GM19452 (cell line): ENCODE data around the gene GUCA2B.

Experiments
- ATAC-seq: cut with Tn5 transposase; IDR thresholded peaks from one replicate; pipeline ENCODE4 v1.9.1; 2021; ENCODE audit not compliant: unreplicated experiment

The GUCA2B gene

GRCh38 chr1:42152907-42153600, at the start of gene GUCA2B:
TSS of gene GUCA2B (plus strand) at chr1:42153410. CDS start at chr1:42153451, 41 bp downstream.
- ATAC-seq, result no peak

GRCh38 chr1:42105025-42105424, 48.2 kb upstream of the GUCA2B start:
- no peak for ATAC-seq

DNA sequence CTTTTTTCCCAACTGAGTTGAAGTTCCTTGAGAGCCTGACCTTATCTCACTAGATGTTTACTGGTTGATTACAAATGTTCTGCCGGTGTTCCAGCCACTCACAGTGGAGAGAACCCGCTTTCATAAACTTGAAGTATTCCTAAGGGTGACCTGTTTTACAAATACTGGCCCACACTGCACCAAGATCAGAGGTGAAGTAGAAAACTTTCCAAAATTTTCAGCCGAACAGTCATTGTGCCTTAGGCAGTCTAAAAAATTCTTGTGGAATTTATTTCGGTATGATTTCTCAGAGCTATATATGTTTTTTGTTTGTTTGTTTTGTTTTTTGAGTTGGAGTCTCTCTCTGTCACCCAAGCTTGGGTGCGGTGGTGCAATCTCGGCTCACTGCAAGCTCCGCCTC, 44.9 kb upstream of the GUCA2B start:
- ATAC-seq, result no peak

- ATAC-seq, result no peak
Observed at GRCh38 chr1:42109600-42109999, 43.6 kb upstream of the GUCA2B start.

DNA sequence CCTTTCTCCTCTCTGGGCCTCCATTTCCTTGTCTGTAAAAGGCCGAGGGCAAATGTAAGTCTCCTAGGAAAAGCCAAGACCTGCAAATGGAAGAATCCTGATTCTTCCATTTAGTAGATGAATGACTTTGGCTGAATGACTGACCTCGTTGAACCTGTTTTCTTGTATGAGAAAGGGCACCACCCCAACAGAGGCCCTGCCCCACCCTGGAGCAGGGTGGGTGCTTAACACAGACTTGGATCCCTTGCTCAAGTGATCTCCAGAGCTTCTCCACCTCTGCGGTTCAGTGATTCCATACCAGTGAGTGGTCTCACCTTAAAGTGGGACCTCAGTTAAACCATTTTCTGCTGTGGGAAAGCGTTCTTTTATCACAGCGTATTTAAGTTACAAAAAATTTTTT, 39.0 kb upstream of the GUCA2B start:
- no peak for ATAC-seq

DNA sequence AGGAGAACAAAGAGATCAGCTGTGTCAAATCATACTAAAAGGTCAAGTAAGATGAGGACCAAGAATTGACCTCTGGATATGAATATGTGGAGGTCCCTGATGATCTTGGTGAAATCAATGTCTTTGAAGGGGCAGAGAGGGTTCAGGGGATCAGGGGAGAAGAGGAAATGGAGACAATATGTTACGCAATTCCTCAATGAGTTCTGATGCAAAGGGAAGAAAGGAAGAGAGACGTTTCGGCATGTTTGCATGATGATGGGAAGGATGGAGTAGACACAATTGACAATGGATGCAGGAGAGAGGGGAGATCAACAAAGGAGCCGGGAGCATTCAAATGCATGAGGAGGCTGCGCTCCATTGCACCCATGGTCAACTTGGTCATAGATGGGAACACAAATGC, 36.0 kb upstream of the GUCA2B start:
- no peak for ATAC-seq

DNA sequence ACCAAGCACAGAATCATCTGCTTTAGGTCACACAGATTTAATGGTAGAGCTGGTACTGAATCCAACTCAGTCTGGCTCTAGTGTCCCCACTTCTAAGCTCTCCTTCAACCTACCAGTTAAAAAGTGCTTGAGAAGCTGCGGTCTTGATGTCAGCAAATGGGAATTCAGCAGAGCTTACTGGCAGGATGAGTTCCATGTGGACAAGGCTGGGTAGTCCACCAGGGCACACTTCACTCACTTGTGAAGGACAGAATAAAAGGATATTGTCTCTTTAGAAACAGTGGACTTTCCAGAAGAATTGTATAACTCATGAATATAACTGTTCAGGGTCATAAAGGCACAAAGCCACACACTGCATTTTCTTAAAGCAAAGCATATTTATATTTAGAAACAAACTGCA, 35.1 kb upstream of the GUCA2B start:
- ATAC-seq, result no peak

DNA sequence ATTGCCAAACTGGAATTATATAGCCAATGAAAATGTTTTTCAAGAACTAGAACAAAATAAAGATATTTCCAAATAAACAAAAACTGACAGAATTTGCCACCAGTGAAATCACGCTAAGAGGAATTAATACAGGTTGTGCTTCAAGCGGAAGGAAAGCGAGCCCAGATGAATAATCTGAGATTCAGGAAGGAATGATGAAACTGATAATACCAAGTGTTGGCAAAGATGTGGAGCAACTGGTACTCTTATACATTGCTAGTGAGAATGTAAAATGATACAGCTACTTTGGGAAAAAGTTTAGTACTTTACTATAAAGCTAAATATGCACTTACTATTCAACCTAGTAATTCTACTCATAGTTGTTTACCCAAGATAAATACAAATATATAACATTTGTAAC, 30.8 kb upstream of the GUCA2B start:
- ATAC-seq, result no peak

- ATAC-seq, result no peak
Observed at GRCh38 chr1:42125552-42125951, 27.7 kb upstream of the GUCA2B start.

DNA sequence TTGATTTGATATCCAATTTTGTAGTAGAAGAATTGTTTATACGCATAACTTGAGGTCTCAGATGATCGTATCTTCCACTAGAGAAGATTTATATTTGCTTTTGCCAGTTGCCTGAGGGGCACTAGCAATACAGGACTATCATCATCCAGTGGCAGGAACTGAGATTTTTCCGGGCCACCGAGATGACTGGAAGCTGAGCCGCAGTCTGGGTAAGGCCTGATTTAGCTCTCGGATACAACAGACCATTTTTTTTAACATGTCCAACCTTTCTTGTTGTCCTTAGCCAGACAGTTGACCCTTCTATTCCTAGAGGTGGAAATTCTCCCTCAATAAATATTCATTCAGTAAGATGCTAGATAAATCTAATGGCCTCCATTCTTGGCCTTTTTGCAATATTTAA, 25.4 kb upstream of the GUCA2B start:
- no peak for ATAC-seq

DNA sequence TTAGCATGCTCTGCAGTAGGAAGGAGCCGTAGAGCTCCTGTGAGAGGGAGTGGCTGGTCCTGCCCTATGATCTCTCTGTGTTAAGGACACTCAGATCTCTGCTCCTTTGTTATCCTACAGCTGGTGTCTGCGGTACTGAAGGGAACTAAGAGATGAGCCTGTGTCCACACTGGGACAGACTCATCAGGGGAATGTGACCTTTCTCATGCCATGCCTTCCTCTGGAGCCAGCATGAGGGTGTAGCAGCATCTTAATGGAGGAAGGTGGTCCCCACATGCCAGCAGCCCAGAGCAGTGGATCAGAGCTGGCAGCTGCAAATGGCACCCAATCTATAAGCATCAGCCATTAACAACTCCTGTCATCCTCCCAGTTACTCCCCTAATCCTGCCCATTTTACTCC, 24.7 kb upstream of the GUCA2B start:
- ATAC-seq, result no peak

DNA sequence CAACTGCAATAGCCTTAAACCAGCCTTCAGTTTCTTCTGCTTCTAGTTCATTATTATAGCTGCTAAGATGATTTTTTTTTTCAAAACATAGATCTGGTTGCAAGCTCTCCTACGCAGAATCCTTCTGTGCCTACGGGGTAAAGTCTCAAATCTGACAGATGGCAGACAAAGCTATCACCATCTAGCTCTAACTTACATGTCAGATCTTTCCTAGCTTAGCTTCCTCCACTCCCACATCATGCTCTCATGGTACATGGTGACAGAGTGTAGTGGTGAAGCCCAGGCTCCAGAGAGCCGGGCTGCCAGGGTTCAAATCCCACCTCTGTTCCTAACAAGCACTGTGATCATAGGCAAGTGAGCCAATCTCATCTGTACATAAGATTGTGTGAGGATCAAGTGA, 24.2 kb upstream of the GUCA2B start:
- ATAC-seq, result no peak

DNA sequence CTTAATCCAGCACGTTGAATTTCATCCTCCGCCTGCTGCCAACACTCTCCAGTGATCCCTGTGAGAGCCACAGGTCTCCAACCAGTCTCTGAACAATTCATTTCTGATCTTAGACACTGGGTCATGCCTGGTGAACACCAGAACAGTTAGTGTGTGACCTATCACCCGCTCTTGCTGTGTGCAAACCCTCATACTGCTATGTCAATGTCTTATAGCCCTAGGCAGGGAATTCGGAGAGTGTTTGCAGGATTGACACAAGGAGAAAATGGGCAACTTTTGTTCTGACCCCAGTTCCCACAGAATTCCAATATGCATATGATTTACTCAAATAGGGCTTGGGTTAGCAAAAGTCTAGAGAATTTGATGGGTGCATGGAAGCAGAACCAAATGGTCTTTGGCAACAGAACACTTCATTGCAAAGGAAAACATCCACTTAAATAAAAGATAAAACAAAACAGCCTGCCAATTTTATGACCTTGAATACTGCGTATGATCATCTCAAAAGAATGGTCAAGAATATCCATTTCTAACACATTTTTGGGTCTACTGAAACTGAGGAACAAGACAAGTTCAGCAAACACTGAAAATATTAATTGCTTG, 23.0 kb upstream of the GUCA2B start:
- no peak for ATAC-seq

DNA sequence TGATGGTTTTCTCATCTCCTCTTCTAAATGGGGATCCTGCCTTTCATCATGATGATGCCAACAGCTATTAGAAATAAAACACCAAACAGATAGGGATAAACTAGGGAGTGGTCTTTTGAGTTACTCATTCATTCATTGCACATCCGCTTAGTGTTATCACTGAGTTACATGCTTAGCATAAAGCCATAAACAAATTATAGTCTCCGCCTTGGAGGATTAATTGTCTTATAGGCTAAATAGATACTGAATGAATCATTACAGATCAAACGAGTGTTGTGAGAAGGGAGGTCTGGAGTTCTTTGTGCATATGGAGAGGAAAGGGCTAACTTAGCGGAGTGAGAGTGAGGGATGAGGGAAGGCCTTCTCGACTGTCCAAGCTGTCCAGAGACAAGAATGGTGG, 19.8 kb upstream of the GUCA2B start:
- ATAC-seq, result no peak

GRCh38 chr1:42133809-42134526, 19.2 kb upstream of the GUCA2B start:
- ATAC-seq, result no peak

DNA sequence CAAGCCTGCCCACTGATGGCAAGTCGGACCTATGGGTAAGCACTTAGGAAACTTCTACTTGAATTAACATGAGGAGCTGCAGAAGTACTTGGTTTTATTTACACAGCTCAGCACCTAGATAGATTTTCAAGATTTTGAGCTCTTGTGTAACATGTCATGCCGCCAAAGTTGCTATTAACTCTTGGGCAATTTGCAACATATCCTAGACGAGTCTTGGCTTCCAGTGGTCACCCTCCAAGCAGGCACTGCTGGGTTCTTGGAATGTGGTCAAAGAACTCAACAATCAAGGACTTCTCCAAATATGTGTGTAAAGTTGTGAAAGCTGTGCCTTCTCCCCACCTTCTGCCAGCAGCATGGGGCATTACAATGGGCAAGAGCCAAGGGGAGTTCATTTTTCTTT, 17.8 kb upstream of the GUCA2B start:
- no peak for ATAC-seq

DNA sequence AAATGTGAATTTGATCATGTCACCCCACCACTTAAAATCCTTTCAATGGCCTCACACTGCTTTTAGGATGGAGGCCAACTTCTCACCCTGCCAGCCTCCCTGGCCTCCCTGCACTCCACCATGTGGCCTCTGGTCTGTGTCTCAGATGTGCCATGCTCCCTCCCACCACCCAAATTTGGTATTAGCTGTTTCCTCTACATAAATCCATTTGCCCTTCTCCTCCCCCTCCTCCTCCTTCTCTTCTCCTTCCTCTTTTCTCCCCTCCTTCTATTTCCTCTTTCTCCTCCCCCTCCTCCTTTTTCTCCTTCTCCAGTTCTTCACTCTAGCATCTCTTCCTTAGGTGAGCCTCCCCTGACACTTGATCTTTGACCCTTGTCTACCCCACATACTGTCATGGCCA, 16.7 kb upstream of the GUCA2B start:
- ATAC-seq, result no peak

GRCh38 chr1:42137766-42138165, 15.4 kb upstream of the GUCA2B start:
- no peak for ATAC-seq

DNA sequence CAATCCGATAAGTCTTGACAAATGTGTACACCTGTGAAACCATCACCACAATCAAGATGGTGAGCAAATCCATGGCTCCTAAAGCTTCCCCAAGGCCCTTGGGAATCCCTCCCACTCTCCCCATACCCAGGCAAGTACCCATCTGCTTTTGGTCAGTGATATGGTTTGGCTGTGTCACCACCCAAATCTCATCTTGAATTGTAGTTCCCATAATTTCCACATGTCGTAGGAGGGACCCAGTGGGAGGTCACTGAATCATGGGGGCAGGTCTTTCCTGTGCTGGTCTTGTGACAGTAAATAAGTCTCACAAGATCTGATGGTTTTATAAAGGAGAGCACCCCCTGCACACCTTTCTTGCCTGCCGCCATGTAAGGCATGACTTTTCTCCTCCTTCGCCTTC, 14.6 kb upstream of the GUCA2B start:
- ATAC-seq, result no peak

- ATAC-seq, result no peak
Observed at GRCh38 chr1:42139444-42139843, 13.8 kb upstream of the GUCA2B start.

- ATAC-seq, result no peak
Observed at GRCh38 chr1:42140191-42140590, 13.0 kb upstream of the GUCA2B start.

DNA sequence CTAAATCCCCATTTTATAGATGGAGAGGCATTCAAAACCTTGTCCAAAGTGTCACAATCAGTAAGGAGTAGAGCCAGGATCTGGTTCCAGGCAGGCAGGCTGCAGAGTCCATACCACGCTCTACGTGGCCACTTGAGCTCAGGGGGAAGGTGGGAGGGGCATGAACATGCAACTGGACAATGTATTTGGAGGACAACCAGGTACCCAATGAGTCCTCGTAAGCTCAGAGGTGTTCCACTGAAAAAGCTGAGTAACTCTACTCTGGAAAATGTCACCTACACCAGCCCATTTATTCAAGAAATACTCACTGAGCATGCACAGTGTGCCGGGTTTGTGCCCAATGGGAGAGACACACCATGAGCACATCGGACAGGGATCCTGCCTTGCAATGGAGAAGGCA, 11.2 kb upstream of the GUCA2B start:
- no peak for ATAC-seq
